Cardiac fibroblast (primary cell): ENCODE data around the gene ARL16.

Source experiments
- DNase-seq, 2 donors: peaks; one replicate each; pipeline versions ENCODE4 v3.0.0 to v3.0.0-alpha.2; 2010; ENCODE audit warnings: low read depth in 2 of 2
- H3K4me3 ChIP-seq, 2 donors: replicated peaks in 1 of 2; 1 replicate in 1 of 2; 2 replicates in 1 of 2; pipeline ENCODE4 v1.5.1; 2011; ENCODE audit warnings: low read depth in 2 of 2, low read length in 2 of 2, mild to moderate bottlenecking in 2 of 2, moderate library complexity in 1 of 2
- TF ChIP-seq, protein P1 (sequence below): IDR thresholded peaks from one replicate; pipeline ENCODE4 v1.5.1; 2011; ENCODE audit warnings: low read depth, mild to moderate bottlenecking, low read length, inconsistent platforms

The ARL16 gene

DNA sequence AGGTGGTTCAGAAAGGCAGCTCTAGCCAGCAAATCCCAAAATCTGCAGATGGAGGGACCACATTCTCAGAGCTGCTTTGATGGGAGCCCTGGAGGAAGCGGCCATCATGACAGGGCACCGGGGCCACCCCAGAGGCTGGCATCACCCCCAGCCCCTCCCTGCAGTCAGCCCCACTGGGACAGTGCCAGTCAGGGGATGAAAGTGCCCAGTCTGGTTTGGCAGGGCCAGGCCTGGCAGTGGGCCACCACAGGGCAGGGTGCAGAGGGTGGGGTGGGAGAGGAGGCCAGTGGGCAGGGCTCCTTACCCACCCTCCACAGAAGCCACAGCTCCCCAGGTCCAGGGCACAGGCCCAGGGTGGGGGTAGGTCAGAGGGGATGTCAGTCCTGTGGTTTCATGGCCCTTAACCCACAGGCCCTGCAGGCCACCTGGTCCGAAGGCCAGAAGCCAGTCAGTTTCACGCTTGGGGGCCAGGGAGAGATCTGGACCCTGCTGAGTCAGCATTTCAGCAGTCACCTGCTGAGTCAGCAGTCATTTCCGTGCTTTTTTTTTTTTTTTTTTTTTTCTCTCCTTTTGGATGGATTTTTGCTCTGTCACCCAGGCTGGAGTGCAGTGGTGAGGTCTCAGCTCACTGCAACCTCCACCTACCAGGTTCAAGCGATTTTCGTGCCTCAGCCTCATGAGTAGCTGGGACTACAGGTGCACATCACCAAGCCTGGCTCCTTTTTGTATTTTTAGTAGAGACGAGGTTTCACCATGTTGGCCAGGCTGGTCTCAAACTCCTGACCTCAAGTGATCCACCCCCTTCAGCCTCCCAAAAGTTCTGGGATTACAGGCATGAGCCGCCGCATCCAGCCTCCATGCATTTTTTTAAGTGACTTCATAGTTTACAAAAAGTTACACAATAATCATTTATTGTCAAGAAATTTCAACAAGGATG is 38.9 kb upstream of the ARL16 start:
- TF ChIP-seq, protein P1, sequence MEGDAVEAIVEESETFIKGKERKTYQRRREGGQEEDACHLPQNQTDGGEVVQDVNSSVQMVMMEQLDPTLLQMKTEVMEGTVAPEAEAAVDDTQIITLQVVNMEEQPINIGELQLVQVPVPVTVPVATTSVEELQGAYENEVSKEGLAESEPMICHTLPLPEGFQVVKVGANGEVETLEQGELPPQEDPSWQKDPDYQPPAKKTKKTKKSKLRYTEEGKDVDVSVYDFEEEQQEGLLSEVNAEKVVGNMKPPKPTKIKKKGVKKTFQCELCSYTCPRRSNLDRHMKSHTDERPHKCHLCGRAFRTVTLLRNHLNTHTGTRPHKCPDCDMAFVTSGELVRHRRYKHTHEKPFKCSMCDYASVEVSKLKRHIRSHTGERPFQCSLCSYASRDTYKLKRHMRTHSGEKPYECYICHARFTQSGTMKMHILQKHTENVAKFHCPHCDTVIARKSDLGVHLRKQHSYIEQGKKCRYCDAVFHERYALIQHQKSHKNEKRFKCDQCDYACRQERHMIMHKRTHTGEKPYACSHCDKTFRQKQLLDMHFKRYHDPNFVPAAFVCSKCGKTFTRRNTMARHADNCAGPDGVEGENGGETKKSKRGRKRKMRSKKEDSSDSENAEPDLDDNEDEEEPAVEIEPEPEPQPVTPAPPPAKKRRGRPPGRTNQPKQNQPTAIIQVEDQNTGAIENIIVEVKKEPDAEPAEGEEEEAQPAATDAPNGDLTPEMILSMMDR = no peak
- DNase-seq = peak in 1 of 2 donors; percentile 25
- no peak overlapping the region for H3K4me3 ChIP-seq

DNA sequence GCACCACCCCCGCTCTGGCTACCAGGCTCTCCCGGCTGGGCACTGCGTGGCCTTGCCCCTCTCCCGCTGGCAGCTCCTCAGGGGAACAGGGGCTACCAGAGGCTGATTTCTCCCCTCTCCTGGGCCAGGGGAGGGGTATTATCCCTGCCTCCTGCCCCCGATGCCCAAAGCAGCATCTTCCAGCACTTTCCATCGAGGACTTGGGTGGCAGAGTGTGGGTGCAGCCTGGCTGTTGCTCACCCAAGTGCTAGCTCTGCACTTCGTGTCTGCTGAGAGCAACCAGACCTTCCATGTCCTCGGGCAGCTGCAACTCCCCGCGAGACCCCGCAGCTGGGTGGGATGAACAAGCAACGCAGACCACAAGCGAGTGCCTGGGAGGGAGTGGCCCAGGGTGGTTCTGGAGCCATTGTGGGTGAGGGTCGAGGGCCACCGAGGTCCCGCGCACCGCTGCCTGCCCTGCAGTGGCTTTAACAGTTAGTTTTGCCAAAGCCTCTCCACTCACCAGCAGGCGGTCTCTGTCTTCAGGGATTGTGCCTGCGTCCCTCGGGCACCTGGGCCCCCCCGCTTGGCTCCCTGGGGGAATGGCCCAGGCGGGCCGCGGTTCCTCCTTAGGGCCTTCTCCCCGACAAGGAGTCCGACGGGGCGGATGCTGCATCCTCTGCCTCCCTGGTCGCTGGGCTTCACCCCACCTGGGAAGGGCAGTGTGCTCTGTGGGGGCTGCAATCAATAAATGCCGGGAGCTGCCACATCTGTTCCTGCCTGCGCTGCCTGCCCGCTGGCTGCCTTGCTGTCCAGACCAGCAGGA is 36.9 kb upstream of the ARL16 start:
- no peak overlapping the region for H3K4me3 ChIP-seq
- DNase-seq = no peak
- TF ChIP-seq, protein P1 = no peak

DNA sequence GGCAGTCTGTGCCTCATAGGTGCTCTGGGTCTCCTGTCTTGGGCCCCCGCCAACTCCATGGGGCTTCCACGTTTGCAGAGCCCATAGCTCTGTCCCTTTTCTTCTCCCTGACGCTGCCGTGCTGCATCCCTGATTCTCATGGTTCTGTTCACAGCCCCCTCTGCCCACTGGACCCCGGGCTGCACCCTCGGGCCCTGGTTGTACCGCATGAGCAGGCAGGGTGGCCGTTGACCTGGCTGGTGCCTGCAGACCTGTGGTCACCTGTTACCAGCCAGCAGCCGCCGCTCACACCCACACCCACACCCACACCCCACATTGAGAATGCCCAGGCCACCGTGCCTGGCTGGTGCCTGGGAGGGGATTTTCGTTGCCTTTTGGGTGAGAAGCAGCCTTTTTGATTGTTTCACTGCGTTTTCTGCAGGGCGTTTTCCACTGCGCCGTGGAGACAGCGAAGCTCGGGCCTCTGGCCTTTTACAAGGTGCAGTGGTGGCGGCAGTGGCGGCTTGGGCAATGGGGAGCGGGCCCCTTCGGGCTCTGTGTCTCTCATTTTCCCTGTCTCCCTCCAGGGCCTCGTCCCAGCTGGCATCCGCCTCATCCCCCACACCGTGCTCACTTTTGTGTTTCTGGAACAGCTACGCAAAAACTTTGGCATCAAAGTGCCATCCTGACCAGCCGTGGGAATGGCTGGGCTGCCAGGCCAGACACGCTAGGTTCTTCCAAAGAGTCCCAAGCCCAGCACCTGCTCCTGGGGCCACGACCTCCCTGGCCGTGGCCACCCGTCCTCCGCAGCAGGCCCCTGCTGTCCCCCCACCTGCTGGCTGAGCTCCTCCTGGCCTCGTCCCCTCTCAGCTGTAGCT is 36.0 kb upstream of the ARL16 start:
- no peak overlapping the region for H3K4me3 ChIP-seq
- TF ChIP-seq, protein P1 = no peak
- DNase-seq = no peak

DNA sequence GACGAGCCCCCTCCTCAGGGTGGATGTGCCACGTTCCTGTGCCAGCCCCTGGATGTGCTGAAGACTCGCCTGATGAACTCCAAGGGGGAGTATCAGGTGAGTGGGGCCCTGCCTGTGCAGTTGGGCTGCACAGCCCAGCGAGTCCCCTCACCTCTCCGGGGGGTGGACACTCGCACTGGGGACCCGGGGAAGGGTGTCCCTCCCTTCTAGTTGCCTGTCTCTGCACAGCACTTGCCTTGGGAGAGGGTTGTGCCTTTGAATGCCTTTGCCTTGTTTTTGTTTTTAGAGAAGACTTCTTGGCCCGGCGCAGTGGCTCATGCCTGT is 34.1 kb upstream of the ARL16 start:
- TF ChIP-seq, protein P1 = no peak
- no peak for DNase-seq
- H3K4me3 ChIP-seq = no peak overlapping the region

DNA sequence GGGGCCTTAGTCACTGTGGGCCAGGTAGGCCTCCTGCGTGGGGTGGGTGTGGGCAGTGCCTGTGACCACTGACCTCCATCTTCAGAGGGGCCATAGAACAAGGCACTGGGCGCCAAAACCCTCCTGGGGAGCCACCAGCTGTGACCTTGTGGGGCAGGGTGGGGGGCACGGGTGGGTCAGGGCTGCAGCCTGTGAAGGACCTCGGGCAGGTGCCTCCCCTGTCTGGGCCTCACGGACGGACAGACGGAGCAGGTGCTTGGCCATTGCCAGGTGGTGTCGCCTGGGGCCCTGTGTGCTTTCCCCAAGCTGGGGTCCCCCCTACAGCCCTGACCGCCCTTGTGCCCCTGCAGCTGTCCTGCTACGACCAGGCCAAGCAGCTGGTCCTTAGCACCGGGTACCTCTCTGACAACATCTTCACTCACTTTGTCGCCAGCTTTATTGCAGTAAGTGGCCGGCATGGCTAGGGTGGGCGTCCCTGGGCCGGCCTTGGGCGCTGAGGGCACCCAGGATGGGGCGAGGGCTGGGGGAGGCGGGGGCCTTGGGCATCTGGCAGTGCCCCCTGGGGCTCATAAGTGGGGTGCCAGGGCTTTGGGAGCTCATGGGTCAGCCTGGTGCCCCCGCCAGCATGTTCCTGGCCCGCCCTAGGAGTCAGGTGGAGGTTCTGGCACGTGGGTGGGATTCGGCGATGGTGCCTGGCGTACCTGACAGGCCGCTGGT is 33.6 kb upstream of the ARL16 start:
- no peak for DNase-seq
- no peak overlapping the region for H3K4me3 ChIP-seq
- TF ChIP-seq, protein P1 = no peak

DNA sequence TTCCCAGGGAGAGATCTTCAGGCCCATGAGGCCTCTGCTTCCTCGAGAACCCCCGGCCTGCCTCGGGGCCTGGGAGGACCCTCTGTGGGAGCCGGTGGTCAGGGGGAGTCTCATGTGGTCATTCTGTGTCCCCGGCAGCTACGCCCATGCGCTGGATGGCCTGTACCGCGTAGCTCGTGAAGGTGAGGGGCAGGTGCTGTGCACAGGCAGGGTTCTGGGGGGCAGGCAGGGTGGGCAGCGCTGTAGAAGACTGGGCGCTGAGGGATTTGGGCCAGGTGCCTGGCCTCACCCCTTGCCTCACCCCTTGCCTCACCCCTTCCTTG is 33.0 kb upstream of the ARL16 start:
- TF ChIP-seq, protein P1 = no peak
- no peak overlapping the region for H3K4me3 ChIP-seq
- DNase-seq = no peak
